Measurements from ENCODE around the gene CHTF18.

- no peak for TF ChIP-seq CTCF (IDR thresholded peaks at IDR 0.05 in 8 of 11, conservative IDR thresholded peaks at IDR 0.05 in 3 of 11)
- no peak for TF ChIP-seq POLR2A (IDR thresholded peaks at IDR 0.05)
- TF ChIP-seq POLR2AphosphoS5 (IDR thresholded peaks at IDR 0.05) = no peak
Observed at GRCh38 chr16:802914-803753, 14.7 kb downstream of the CHTF18 start.
